GDM1 (cell line): ENCODE results near the gene GATA3.

Experiments used
- DNase-seq: peaks from one replicate; lab custom pipeline; 2025; lab: John Stamatoyannopoulos, UW

GATA3 gene

GRCh38 chr10:8100366-8100765, 45.9 kb downstream of the GATA3 start:
- no peak for DNase-seq

GRCh38 chr10:8102708-8103401, 48.4 kb downstream of the GATA3 start:
- DNase-seq = no peak

DNA sequence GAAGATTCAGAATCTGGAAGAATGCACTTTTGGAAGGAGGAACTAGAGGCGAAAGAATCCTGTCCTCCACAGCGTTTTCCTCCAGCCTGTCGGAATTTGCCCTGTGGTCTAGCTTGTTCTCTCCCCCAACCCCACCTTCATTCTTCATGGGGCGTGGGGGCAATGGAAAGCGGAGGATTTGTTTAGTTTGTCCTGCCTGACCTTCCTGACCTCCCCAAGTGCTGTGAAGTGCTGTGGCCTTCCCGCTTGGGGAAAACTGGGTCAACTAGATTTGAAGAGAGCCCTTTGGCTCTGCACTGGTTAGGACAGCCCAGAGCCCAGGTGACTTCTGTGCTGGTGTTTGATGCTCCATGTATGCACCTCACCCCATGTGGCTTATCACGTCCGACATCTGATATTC, 49.1 kb downstream of the GATA3 start:
- DNase-seq = no peak

DNA sequence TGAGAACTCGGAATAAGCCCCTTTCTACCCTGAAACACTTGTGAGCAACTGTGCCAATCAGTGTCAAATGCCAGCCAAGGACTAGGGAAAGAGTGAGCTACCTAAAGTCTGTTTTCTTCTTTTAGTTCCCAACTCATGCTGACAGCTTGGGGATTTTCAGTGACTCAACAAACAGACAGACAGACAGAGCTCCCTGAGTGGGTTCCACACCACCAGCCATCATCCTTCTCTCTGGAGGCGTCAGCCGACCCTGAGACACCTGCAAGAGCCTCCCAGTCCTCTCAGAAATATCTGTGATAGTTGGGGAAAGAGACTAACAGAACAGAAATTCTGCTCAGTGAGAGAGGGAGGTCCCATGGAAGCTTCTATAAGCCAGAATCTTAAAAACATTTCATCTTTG, 49.5 kb downstream of the GATA3 start:
- no peak for DNase-seq

DNA sequence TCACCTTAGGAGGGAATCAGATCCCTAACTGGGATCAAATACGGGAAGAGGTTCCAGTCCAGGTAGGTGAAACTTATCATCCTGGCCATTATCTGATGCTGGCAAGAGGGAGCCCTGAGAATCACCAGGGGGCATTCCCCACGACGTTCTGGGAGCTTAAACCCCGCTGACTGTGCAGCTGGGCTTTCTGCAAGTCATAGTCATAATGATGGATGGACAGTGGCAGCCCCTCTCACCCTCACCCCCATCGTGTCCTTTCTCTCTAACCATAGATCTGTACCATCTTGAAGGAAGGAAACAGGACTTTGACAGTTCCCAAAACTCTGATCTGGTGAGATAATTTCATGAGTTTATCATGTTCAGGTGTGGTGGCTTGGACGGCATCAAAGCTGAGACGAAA, 50.2 kb downstream of the GATA3 start:
- DNase-seq = no peak

- DNase-seq = no peak
Observed at GRCh38 chr10:8105932-8106331, 51.4 kb downstream of the GATA3 start.

DNA sequence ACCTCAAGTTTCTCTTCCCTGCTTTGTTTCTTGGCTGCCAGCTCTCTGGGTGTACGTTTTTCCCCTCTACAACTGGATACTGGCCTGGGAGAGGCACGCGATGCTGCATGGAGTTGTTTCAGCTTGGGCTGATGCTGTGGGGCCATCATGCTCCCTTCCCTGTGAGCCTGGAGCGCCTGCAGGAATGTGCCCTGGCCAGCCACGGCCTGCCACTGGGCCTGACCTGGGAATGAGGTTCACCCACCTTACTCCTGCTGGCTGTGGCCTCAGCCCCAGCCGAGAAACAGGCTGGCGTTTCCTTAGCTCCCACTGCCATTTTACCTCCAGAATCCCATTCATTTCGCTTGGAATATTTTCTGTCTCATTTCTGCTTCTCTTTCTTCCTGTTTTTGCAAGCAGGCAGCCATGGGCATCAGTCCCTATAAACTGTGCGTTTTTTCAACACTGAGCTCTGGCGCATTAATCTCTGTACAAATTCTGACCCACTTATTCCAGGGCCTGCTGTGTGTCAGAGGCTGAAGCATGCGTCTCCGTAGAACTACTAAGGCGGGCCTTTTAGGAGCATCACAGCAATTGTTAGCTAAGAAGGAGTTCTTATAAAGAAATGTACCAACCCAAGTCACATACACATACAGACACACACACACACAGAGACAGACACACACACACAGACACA, 57.9 kb downstream of the GATA3 start:
- DNase-seq = no peak

- no peak for DNase-seq
Observed at GRCh38 chr10:8112942-8113442, 58.5 kb downstream of the GATA3 start.

GRCh38 chr10:8113616-8114015, 59.1 kb downstream of the GATA3 start:
- DNase-seq = no peak

- no peak for DNase-seq
Observed at GRCh38 chr10:8114741-8115617, 60.5 kb downstream of the GATA3 start.

DNA sequence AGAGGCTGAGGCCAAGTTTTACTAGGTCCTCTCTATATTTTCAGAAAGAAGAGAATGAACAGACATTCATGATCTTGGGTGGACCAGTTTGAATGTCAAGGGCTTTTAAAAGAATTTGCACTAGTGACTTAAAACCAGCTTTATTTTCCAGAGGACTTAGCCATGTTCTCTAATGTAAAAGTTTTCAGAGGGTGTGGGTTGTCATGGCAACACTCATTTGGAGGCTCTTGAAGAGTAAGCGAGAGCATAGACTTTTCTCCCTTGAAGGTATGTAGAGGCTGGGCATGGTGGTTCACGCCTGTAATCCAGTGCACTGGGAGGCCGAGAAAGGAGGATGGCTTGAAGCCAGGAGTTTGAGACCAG, 61.1 kb downstream of the GATA3 start:
- DNase-seq = no peak

- no peak for DNase-seq
Observed at GRCh38 chr10:8116474-8116873, 62.0 kb downstream of the GATA3 start.

DNA sequence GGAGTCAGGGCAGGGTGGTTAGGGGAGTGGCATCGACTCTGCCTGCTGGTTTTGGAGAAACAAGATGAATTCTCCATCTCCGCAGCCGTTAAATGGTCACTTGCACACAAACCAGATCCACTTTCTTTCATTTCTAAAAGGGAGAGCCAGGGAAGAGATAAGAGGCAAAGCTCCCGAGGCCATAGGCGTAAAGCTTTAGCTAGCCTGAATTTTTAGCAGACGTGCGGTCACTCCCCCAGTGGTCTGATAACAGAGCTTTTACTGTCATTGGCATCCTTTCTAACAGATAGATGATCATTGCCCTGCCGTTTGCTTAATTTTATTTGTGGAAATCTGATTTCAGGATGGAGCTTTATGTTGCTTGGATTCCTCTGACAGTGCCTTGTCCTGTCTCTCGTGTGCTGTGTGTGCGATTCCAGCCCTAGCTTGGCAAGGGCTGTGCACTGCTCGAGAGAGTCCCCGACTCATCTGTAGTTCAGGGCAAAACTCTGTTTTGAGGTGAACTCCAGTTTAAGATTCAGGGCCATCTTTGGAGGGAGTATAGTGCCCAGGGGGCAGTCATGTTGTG, 62.5 kb downstream of the GATA3 start:
- no peak for DNase-seq

DNA sequence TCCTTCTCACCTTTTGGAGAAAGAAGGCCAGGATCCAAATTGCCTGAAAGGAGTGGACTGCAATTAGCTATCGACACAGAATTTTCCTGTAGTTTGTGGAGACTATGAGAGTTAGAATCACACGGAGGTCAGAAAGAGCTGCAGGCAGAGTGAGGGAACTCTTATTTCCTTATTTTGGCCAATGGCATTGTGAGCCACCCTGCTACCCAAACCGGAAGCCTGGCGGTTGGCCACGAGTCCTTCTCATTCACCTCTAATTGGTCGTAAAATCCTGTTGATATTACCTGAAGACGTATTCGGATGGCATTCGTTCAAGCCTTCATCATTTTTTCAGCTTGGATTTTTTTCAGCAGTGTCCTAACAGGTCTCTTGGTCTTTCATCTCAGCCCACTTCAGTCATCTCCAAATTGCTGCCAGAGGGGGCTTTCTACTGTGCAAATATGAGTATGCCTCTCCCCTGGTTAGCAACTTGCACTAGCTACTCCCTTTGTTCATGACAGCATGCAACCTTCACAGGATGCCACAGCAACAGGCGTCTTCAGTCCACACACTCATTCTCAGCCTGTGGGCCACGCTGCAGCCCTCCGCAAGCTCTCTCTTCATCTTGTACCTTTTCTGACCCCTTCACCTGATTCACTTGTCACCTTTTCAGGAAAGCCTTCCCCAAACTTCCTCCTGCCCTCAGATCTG, 66.9 kb downstream of the GATA3 start:
- no peak for DNase-seq

DNA sequence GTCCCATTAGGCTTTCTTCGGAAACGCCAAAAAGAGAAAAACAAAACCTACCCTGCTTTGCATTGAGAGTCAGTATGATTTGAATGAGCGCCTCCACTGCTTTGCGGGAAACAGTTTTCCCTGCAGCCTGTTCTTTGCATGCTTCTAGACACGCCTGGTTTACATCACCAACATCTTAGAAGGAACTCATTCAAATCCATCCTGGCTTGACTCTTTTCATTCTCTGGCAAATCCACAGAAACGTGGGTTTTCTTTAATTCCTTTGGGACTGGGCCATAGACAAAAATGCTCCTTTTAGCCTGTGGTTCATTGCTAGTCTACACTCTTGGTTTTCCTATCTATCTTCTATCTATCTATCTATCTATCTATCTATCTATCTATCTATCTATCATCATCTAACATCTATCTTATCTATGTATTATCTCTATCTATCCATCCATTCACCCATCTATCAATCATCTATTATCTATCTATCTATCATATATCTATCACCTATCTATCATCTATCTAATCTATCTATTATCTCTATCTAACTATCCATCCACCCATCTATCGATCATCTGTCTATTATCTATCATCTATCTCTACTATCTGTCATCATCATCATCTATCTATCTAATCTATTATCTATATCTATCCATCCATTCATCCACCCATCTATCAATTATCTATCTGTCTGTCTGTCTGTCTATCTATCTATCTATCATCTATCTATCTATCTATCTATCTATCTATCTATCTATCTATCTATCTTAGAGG, 68.3 kb downstream of the GATA3 start:
- DNase-seq = no peak

DNA sequence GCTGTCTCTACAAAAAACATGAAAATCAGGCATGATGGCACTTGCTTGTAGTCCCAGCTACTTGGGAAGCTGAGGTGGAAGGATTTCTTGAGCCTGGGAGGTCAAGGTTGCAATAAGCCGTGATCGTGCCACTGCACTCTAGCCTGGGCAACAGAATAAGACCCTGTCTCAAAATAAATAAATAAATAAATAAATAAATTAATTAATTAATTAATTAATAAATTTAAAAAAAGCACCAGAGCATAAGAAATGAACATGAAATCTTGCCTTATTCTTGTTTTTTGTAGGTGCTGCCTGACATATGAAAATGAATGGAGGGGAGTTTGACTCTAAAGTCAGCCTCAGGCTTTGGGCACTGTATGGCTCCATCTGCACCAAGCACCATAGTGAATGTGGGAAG, 69.9 kb downstream of the GATA3 start:
- DNase-seq = no peak
